Gastrocnemius medialis (tissue), 4 donors: ENCODE measurements around the gene C4orf36.
"Not testable (repeated sequence)": the region's sequence is repeated elsewhere in the genome, so short reads cannot be mapped to it uniquely, and the experiment has no call there.

ENCODE experiments used
- CTCF ChIP-seq, 5 experiments: fragments of 450-650 bp in 3 of 5; fragments of 200-600 bp in 2 of 5; sonication (generic) in 2 of 5; IDR thresholded peaks in 4 of 5; conservative IDR thresholded peaks in 1 of 5; 1 replicate in 4 of 5; 2 replicates in 1 of 5; pipeline ENCODE4 v1.5.1; 2016 to 2019; ENCODE audit warnings: antibody characterized with exemption in 5 of 5, mild to moderate bottlenecking in 3 of 5, moderate library complexity in 3 of 5
- POLR2A ChIP-seq, 2 donors: fragments of 450-650 bp; IDR thresholded peaks; one replicate each; pipeline ENCODE4 v1.6.1; 2017; ENCODE audit warnings: antibody characterized with exemption in 2 of 2, mild to moderate bottlenecking in 2 of 2, moderate library complexity in 2 of 2

GRCh38 chr4:86875436-86875835, 16.8 kb downstream of the C4orf36 start:
- not testable (repeated sequence) for TF ChIP-seq CTCF (IDR thresholded peaks at IDR 0.05 in 4 of 5, conservative IDR thresholded peaks at IDR 0.05 in 1 of 5); POLR2A (IDR thresholded peaks at IDR 0.05)
